ENCODE data around the gene YARS1. TPM values are rescaled to one million over a fixed set of nuclear protein-coding genes. Genes with fewer than 3 reads are reported as not detected.

Gene YARS1
- polyA plus RNA-seq, 2 of the 4 experiments (the other 2 are of a cell fraction): 92.5 to 103 TPM

DNA sequence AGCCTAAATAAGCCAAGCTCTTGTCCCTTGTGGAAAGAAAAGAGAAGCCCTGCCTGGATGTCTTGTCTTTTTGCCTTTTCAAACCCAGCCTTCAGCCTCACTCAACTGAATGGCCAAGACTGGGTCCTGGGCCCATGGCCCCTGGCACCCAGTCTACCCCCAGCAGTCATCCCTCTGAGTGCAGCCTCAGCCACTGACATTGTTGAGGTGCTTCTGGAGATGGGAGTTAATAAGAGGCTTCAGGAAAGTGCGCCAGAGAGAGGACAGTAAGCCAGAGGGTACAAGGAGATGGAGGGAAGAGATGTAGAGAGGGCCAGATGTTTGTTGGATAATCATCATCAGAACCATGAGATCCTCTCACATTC lies 46.7 kb upstream of the YARS1 start:
- Histone ChIP-seq H3K4me1 (no peaks in the 10 kb centered on the region), H3K4me3 (no peak overlapping the region), H3K27ac (no peak overlapping the region), H3K4me2 (no peak overlapping the region), H3K9me3 (no peaks in the 10 kb centered on the region)
- WGBS (ENCODE audit: missing lambda C conversion rate): 100% methylated on average over 1 of the region's 1 CpG
- FAIRE-seq (no peak), ATAC-seq (no peak), DNase-seq (ENCODE audit: low read depth in 1 of 2, low spot score in 1 of 2) (no peak)
- TF ChIP-seq CEBPB (IDR thresholded peaks at IDR 0.05) (no peak), NFE2L2 (conservative IDR thresholded peaks at IDR 0.05; ENCODE audit: low read length) (no peak), NR3C1 (IDR thresholded peaks at IDR 0.05) (no peak), HES2 (IDR thresholded peaks at IDR 0.05) (no peak), RNF2 (IDR thresholded peaks at IDR 0.05; ENCODE audit: borderline replicate concordance, low read depth) (no peak), FOSL2 (IDR thresholded peaks at IDR 0.05) (no peak), FOSL2 (CRISPR knock-in tag; IDR thresholded peaks at IDR 0.05) (no peak), CBX2 (IDR thresholded peaks at IDR 0.05; ENCODE audit: borderline replicate concordance, low read depth) (no peak), CTCF (IDR thresholded peaks at IDR 0.05) (no peak), RAD21 (conservative IDR thresholded peaks at IDR 0.05 in 1 of 2, IDR thresholded peaks at IDR 0.05 in 1 of 2) (no peak), ELK1 (IDR thresholded peaks at IDR 0.05; ENCODE audit: low read depth, low read length) (no peak), HDAC2 (IDR thresholded peaks at IDR 0.05) (no peak), EP300 (IDR thresholded peaks at IDR 0.05) (no peak), CBX8 (IDR thresholded peaks at IDR 0.05) (no peak), BCL3 (IDR thresholded peaks at IDR 0.05) (no peak), ZSCAN20 (CRISPR knock-in tag; IDR thresholded peaks at IDR 0.05) (no peak), RARB (CRISPR knock-in tag; IDR thresholded peaks at IDR 0.05) (no peak), EHMT2 (IDR thresholded peaks at IDR 0.05; ENCODE audit: low read depth) (no peak), RCOR1 (IDR thresholded peaks at IDR 0.05; ENCODE audit: low read depth, low read length) (no peak), MAFK (IDR thresholded peaks at IDR 0.05; ENCODE audit: partially characterized antibody) (no peak)
- POLR2A ChIA-PET: no interaction called here
- CTCF ChIA-PET: interaction anchor here (1.2 to 2.5 kb wide), 4 partner anchors 8 to 13 kb away, joined by 3 to 8 read pairs (median 4); no protein-coding TSS in a partner anchor

GRCh38 chr1:32863218-32863880 lies 46.2 kb upstream of the YARS1 start:
- POLR2A ChIA-PET: no interaction called here
- no peak for FAIRE-seq
- Histone ChIP-seq H3K4me1 (no peaks in the 10 kb centered on the region), H3K4me3 (no peak overlapping the region), H3K9me3 (no peaks in the 10 kb centered on the region), H3K27ac (no peak overlapping the region), H3K4me2 (no peak overlapping the region)
- CTCF ChIA-PET: interaction anchor here (1.2 to 2.5 kb wide), 4 partner anchors 8 to 14 kb away, joined by 3 to 8 read pairs (median 4); no protein-coding TSS in a partner anchor
- no peak for DNase-seq (ENCODE audit: low read depth in 1 of 2, low spot score in 1 of 2)
- WGBS (ENCODE audit: missing lambda C conversion rate): 96% methylated on average over 4 of the region's 4 CpGs
- ATAC-seq: no peak
- TF ChIP-seq CHD4 (IDR thresholded peaks at IDR 0.05; ENCODE audit: borderline replicate concordance) (no peak), TFCP2L1 (CRISPR knock-in tag; IDR thresholded peaks at IDR 0.05) (no peak), PHF8 (IDR thresholded peaks at IDR 0.05; ENCODE audit: borderline replicate concordance, low read depth) (no peak), EP300 (IDR thresholded peaks at IDR 0.05) (no peak), CBX2 (IDR thresholded peaks at IDR 0.05; ENCODE audit: borderline replicate concordance, low read depth) (no peak), RFX5 (IDR thresholded peaks at IDR 0.05) (no peak), RARB (CRISPR knock-in tag; IDR thresholded peaks at IDR 0.05) (no peak), JUN (IDR thresholded peaks at IDR 0.05) (no peak)

Data from A549 (cell line).